Subcutaneous adipose tissue (tissue), 4 donors: ENCODE data around the gene VWA7. TPM values are rescaled to one million over a fixed set of nuclear protein-coding genes. Genes with fewer than 3 reads are reported as not detected.

ENCODE experiments used
- CTCF ChIP-seq: fragments of 450-650 bp; IDR thresholded peaks from one replicate; pipeline ENCODE4 v1.5.1; 2016; ENCODE audit warnings: low read depth, mild to moderate bottlenecking, control low read depth, antibody characterized with exemption, moderate library complexity
- small RNA-seq: library from RNA; depleted of rRNA; stranded (forward); fragments of <200 nt; gene quantifications from one replicate; pipeline ENCODE3, GENCODE V24; 2016
- total RNA-seq, 4 donors: library from RNA; depleted of rRNA; stranded (reverse); fragments of >200 nt; gene quantifications; one replicate each; pipeline ENCODE4 v1.1.0, GENCODE V29; 2016

Gene VWA7
- total RNA-seq, 4 donors from 2014 or later: not detected

GRCh38 chr6:31722173-31722572 lies 55.0 kb downstream of the VWA7 start:
- TF ChIP-seq CTCF: no peak

- TF ChIP-seq CTCF: no peak
Observed at GRCh38 chr6:31721351-31722020, 55.6 kb downstream of the VWA7 start, which contains the start of gene LY6G6C. Gene LY6G6C, minus strand, starts transcription at chr6:31721746. Its CDS starts 67 bp downstream, at chr6:31721679.

- no peak for TF ChIP-seq CTCF
Observed at GRCh38 chr6:31720196-31720770, 56.8 kb downstream of the VWA7 start.

- TF ChIP-seq CTCF: no peak
Observed at GRCh38 chr6:31719001-31719400, 58.1 kb downstream of the VWA7 start.

- no peak for TF ChIP-seq CTCF
Observed at GRCh38 chr6:31718265-31718664, 58.9 kb downstream of the VWA7 start.

- no peak for TF ChIP-seq CTCF
Observed at GRCh38 chr6:31717499-31718222, 59.5 kb downstream of the VWA7 start.

Small RNAs within 50 kb of the gene (small RNA-seq; reads per million reads assigned to genes)
- not detected for gene MSH5-SAPCD1
- 0.49 reads per million for gene RF00019
- not detected for gene RNU6-850P
- not detected for gene SAPCD1

Other genes starting within 250 kb of the VWA7 start
- not detected for gene MCCD1, start 248.4 kb downstream of the VWA7 start, total RNA-seq
- 100 to 1,000 TPM; 168 to 258 (median 217) TPM for gene DDX39B, start 235.3 kb downstream of the VWA7 start, total RNA-seq
- 1 to 10 TPM in 1 of 4 donors, under 1 TPM in 1, not detected in 2; 0.68 to 1.5 TPM for gene ATP6V1G2, start 230.7 kb downstream of the VWA7 start, total RNA-seq
- 10 to 100 TPM in 3 of 4 donors, 1 to 10 TPM in 1; 5.2 to 54.4 (median 28.1) TPM for gene NFKBIL1, start 229.7 kb downstream of the VWA7 start, total RNA-seq
- not detected for gene LTA, start 205.0 kb downstream of the VWA7 start, total RNA-seq
- under 1 TPM in 2 of 4 donors, not detected in 2; 0.22 to 0.82 TPM for gene TNF, start 201.8 kb downstream of the VWA7 start, total RNA-seq
- gene LTB, start 194.9 kb downstream of the VWA7 start, total RNA-seq: under 1 TPM in 2 of 4 donors, not detected in 2; 0.66 to 0.85 TPM
- 10 to 100 TPM; 10.4 to 53.9 (median 12.5) TPM for gene LST1, start 191.1 kb downstream of the VWA7 start, total RNA-seq
- under 1 TPM in 1 of 4 donors, not detected in 3; 0.68 TPM for gene NCR3, start 184.3 kb downstream of the VWA7 start, total RNA-seq
- 100 to 1,000 TPM in 2 of 4 donors, 10 to 100 TPM in 2; 30.9 to 177 (median 76.2) TPM for gene AIF1, start 162.1 kb downstream of the VWA7 start, total RNA-seq
- 10 to 100 TPM; 36.0 to 79.5 (median 46.5) TPM for gene PRRC2A, start 156.6 kb downstream of the VWA7 start, total RNA-seq
- 100 to 1,000 TPM; 152 to 230 (median 170) TPM for gene BAG6, start 124.7 kb downstream of the VWA7 start, total RNA-seq
- gene APOM, start 121.4 kb downstream of the VWA7 start, total RNA-seq: 1 to 10 TPM; 1.5 to 4.4 (median 3.1) TPM
- gene C6orf47, start 116.5 kb downstream of the VWA7 start, total RNA-seq: 10 to 100 TPM; 12.9 to 19.2 (median 15.7) TPM
- gene GPANK1, start 112.3 kb downstream of the VWA7 start, total RNA-seq: 10 to 100 TPM; 13.4 to 20.0 (median 16.7) TPM
- 100 to 1,000 TPM; 146 to 170 (median 165) TPM for gene CSNK2B, start 111.2 kb downstream of the VWA7 start, total RNA-seq
- gene LY6G5B, start 107.4 kb downstream of the VWA7 start, total RNA-seq: 10 to 100 TPM in 1 of 4 donors, 1 to 10 TPM in 3; 4.4 to 19.2 (median 6.5) TPM
- gene LY6G5C, start 96.3 kb downstream of the VWA7 start, total RNA-seq: 1 to 10 TPM in 2 of 4 donors, not detected in 2; 1.4 to 1.5 TPM
- gene ABHD16A, start 74.0 kb downstream of the VWA7 start, total RNA-seq: 10 to 100 TPM; 29.2 to 45.1 (median 35.6) TPM
- not detected for gene LY6G6F, start 70.5 kb downstream of the VWA7 start, total RNA-seq
- not detected for gene LY6G6D, start 62.0 kb downstream of the VWA7 start, total RNA-seq
- gene LY6G6C, start 55.6 kb downstream of the VWA7 start, total RNA-seq: not detected
- under 1 TPM in 1 of 4 donors, not detected in 3; 0.33 TPM for gene MPIG6B, start 54.0 kb downstream of the VWA7 start, total RNA-seq
- gene DDAH2, start 48.0 kb downstream of the VWA7 start, total RNA-seq: 100 to 1,000 TPM; 112 to 189 (median 160) TPM
- 100 to 1,000 TPM; 181 to 503 (median 311) TPM for gene CLIC1, start 40.8 kb downstream of the VWA7 start, total RNA-seq
- gene MSH5, start 37.3 kb downstream of the VWA7 start, total RNA-seq: 10 to 100 TPM in 2 of 4 donors, 1 to 10 TPM in 2; 7.5 to 24.5 (median 9.0) TPM
- 1 to 10 TPM in 2 of 4 donors, not detected in 2; 2.0 to 8.3 TPM for gene SAPCD1, start 14.7 kb downstream of the VWA7 start, total RNA-seq
- 10 to 100 TPM; 20.6 to 49.7 (median 31.2) TPM for gene VARS1, start 18.4 kb upstream of the VWA7 start, total RNA-seq
- 10 to 100 TPM; 14.3 to 27.5 (median 24.0) TPM for gene LSM2, start 29.6 kb upstream of the VWA7 start, total RNA-seq
- gene HSPA1L, start 38.0 kb upstream of the VWA7 start, total RNA-seq: 1 to 10 TPM in 3 of 4 donors, under 1 TPM in 1; 0.65 to 2.9 (median 1.2) TPM
- gene HSPA1A, start 38.2 kb upstream of the VWA7 start, total RNA-seq: 100 to 1,000 TPM; 100 to 210 (median 165) TPM
- 100 to 1,000 TPM in 2 of 4 donors, 10 to 100 TPM in 2; 61.8 to 153 (median 91.6) TPM for gene HSPA1B, start 50.4 kb upstream of the VWA7 start, total RNA-seq
- 10 to 100 TPM; 24.9 to 46.6 (median 40.2) TPM for gene NEU1, start 85.5 kb upstream of the VWA7 start, total RNA-seq
- gene SLC44A4, start 101.7 kb upstream of the VWA7 start, total RNA-seq: under 1 TPM in 1 of 4 donors, not detected in 3; 0.51 TPM
- 10 to 100 TPM in 3 of 4 donors, 1 to 10 TPM in 1; 9.5 to 33.3 (median 23.3) TPM for gene EHMT2, start 120.4 kb upstream of the VWA7 start, total RNA-seq
- 1 to 10 TPM in 1 of 4 donors, under 1 TPM in 3; 0.38 to 1.7 (median 0.93) TPM for gene ZBTB12, start 124.8 kb upstream of the VWA7 start, total RNA-seq
- 10 to 100 TPM; 16.4 to 96.4 (median 34.6) TPM for gene C2, start 150.4 kb upstream of the VWA7 start, total RNA-seq
- 10 to 100 TPM; 25.1 to 35.4 (median 33.8) TPM for gene CFB, start 168.8 kb upstream of the VWA7 start, total RNA-seq
- 10 to 100 TPM; 58.8 to 96.6 (median 68.5) TPM for gene NELFE, start 181.6 kb upstream of the VWA7 start, total RNA-seq
- 10 to 100 TPM; 16.1 to 44.6 (median 32.2) TPM for gene SKIC2, start 181.8 kb upstream of the VWA7 start, total RNA-seq
- gene DXO, start 194.8 kb upstream of the VWA7 start, total RNA-seq: 10 to 100 TPM; 11.1 to 17.5 (median 12.4) TPM
- gene C4A, start 204.7 kb upstream of the VWA7 start, total RNA-seq: 10 to 100 TPM in 3 of 4 donors, 1 to 10 TPM in 1; 5.1 to 17.2 (median 13.5) TPM
- gene C4B, start 237.5 kb upstream of the VWA7 start, total RNA-seq: 10 to 100 TPM in 1 of 4 donors, 1 to 10 TPM in 3; 5.1 to 17.3 (median 8.9) TPM